HG02642 (cell line): ENCODE measurements around the gene NOXO1.
"Not testable (repeated sequence)": the region's sequence is repeated elsewhere in the genome, so short reads cannot be mapped to it uniquely, and the experiment has no call there.

ENCODE experiments used
- ATAC-seq: cut with Tn5 transposase; IDR thresholded peaks from one replicate; pipeline ENCODE4 v1.9.1; 2021; ENCODE audit warnings: mild to moderate bottlenecking; ENCODE audit not compliant: unreplicated experiment, poor library complexity

Gene NOXO1

DNA sequence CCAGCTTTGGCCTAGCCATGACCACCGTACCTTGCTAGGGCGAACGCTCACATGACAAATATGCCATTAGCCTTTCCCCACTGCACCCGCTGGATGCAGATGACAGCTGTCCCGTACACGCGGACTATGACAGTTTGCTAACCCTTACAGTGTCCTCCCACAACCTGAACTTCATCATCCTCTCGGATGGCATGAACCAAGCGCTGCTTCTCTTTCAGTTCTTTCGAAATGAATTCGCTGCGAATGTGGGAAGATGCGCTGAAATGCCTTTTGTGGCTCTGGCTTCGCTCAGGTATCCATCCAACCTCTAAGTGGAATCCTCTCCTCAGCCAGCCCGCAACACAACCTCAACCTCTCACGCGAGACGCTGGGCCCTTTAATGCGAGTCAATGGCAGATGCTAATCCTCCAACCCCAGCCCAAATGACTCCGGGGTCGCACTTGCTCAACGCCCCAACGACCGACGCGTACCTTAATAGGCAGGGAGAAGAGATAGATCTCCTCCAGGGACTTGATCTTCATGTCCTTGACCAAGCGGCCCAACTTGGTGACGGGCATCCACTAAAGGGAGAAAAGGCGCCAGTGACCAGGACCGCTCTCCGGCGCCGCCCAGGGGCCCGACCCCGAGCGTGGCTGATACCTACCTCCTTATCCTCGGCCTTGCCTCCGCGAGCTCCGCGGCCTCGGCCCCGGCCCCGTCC, 17.3 kb downstream of the NOXO1 start:
- peak; percentile 24 for ATAC-seq

DNA sequence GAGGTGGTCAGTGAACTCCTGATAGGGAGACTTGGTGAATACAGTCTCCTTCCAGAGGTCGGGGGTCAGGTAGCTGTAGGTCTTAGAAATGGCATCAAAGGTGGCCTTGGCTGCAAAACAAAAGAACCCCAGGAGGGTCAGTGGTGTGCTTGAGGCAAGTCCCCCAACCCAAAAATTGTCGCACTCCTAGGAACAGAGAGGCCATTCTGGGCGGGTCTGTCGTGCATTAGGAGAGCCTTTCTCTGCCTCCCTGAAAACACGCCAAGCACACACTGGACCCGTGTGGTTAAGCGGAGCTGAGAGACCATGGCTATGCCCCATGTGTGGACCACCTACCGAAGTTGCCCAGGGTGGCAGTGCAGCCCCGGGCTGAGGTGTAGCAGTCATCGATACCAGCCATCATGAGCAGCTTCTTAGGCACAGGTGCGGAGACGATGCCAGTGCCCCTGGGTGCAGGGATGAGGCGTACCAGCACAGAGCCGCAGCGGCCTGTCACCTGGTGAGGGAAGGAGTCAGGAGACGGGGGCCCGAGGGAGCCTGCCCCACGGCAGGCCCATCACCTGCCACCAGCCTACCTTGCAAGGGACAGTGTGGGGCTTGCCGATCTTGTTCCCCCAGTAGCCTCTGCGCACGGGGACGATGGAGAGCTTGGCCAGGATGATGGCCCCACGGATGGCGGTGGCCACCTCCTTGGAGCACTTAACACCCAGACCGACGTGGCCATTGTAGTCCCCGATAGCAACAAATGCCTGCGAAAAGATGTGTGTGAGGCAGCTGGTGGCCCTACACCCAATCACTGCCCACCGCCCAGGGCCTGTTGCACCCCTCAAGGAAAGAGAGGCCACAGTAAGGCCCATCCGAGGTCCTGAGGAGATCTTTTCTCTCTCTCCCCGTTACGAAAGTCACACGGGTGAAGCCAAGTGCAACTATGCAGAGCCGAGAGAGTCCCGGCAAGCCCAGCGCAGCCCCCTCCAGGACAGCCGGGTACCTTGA, 18.8 kb downstream of the NOXO1 start:
- not testable (repeated sequence) for ATAC-seq

DNA sequence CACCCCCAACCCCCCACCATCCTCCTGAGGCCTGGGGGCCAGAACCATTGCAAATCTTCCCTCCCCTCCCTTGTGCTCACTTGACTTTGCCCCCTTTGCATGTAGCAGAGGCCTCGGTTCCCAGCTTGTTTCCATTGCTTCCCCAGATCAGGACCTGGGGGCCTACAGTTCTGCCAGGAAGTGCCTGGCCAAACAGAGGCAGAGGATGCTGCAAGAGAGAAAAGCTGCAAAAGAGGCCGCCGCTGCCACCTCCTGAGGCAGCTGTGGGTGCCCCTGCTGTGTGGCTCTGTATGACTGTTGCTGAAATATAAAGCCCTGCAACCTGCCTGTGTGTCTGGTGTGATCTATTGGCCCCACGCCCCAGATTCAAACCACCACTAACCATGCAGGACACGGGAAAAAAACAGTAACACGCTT, 19.6 kb downstream of the NOXO1 start:
- ATAC-seq: no peak

DNA sequence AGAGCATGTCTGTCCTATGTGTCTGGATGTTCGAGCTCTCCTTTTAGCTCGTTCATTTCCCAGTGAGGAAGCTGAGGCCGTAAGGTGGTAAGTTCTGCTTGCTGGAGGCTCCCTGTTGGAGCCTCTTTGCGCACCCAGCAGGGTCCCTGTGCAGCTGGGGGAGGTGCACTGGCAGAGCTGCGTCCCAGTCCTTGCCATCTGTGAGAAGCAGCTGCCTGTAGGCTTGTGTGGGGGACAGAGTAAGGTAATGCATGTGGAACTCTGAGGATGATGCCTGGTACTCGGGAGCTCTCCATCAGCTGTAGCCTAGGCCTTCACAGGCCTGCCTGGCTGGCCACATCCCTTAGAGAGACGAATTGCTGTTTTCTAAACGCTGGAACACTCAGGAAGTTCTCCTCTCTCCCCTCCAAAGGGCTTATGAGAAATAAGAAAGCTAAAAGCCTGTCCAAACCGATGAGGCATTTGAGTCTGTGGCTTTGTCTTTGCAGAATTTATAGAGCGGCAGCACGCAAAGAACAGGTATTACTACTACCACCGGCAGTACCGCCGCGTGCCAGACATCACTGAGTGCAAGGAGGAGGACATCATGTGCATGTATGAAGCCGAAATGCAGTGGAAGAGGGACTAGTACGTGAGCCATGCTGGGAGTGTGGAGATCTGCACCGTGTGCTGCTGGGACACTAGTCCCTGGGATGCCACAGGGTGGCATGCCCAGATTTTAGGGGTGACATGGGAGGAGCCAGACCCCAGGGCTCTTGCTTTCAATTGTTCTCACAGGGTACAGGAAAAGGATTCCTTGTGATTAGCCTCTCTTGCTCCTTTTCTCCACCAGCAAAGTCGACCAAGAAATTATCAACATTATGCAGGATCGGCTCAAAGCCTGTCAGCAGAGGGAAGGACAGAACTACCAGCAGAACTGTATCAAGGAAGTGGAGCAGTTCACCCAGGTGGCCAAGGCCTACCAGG, 20.3 kb downstream of the NOXO1 start:
- no peak for ATAC-seq

DNA sequence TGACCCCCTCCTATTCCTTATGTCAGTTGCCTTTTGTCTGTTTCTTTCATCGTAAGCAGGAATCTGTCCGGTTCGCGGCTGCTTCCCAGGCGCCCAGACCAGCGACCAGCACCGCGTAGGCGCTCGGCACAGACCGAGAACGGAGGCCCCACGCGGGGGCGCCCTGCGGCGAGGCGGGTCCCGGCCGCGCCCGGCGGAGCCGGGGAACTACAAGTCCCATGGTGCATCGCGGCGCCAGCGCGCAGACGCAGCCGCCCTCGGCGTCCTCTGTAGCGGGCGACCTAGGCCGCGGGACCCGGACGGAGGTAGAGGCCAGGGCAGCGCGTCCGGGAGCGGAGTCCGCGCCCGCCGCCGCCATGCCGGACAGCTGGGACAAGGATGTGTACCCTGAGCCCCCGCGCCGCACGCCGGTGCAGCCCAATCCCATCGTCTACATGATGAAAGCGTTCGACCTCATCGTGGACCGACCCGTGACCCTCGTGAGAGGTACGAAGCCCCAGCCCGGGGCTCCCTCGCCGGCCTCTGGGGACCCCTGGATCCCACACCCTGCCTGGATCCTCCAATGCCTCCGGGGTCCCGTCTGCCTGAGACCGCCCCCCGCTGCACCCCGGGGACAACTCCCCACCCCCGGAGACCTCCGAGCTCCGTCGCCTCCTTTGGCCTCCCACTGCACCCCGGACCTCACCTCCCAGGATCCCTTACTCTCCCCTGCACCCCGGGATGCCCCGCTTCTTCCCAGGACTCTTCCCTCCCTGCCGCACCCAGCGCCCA, 21.8 kb downstream of the NOXO1 start, which contains the start of gene NDUFB10:
Gene NDUFB10 (plus strand): TSS at position 270 of the 771 bp plus-strand sequence. CDS start 87 bp downstream, at position 357.
- ATAC-seq: peak; percentile 76

DNA sequence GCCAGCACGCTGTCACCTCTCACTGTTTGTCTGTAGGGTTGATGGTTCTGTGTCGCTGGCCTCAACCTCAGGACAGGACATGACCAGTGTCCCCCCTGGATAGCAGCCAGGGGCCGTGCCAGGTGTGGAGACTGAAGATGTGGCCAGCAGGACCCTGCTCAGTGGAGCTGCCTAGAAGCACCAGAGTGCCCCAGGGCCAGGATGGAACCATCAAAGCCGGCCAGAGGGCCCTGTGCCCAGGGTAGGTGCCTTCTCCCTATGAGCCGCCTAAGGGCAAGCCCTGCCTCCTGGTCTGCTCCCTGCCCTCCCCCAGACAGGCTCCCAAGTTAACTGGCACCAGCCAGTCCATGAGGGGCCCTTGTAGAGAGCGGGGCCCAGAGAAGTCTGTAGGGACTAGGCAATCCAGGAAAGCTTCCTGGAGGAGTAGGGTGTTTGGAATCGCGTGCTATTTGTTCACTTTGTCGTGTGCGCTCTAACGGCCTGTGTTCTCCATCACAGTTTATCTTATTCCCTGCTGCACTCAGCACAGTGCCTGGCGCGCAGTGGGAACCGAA, 22.5 kb downstream of the NOXO1 start:
- ATAC-seq: no peak

DNA sequence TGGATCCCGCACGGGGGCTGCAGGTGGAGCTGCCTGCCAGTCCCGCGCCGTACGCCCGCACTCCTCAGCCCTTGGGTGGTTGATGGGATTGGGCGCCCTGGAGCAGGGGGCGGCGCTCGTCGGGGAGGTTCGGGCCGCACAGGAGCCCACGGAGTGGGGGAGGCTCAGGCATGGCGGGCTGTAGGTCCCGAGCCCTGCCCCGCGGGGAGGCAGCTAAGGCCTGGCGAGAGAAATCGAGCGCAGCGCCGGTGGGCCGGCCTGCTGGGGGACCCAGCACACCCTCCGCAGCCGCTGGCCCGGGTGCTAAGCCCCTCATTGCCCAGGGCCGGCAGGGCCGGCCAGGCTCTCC, 23.2 kb downstream of the NOXO1 start:
- ATAC-seq: not testable (repeated sequence)

DNA sequence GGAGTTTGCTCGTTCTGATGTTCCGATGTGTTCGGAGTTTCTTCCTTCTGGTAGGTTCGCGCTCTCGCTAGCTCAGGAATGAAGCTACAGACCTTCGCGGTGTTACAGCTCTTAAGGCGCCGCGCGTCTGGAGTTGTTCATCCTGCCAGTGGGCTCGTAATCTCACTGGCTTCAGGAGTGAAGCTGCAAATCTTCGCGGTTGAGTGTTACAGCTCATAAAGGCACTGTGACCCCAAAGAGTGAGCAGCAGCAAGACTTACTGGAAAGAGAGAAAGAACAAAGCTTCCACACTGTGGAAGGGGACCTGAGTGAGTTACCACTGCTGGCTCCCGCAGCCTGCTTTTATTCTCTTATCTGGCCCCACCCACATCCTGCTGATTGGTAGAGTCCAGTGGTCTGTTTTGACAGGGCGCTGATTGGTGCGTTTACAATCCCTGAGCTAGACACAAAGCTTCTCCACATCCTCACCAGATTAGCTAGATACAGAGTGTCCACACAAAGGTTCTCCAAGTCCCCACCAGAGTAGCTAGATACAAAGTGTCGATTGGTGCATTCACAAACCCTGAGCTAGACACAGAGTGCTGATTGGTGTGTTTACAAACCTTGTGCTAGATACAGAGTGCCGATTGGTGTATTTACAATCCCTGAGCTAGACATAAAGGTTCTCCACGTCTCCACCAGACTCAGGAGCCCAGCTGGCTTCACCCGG, 23.7 kb downstream of the NOXO1 start:
- not testable (repeated sequence) for ATAC-seq

DNA sequence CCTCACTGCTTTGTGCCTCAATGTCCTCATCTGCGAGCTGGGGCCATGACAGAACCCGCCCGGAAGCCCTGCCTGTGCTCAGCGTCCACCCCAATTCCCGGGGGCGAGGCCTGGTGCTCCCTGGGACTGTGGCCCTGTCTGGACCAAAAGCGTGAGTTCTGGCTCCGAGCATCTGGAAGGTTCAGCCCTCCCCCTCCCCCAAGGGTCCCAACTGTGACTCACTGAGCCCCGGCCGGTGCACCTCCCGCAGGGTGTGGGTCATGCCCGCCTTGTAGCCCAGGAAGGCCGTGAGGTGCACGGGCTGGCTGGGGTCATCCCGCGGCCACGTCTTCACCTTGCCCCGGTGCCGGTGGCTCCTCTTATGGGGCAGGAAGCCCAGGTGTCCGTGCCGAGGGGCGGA, 27.5 kb downstream of the NOXO1 start:
- no peak for ATAC-seq

DNA sequence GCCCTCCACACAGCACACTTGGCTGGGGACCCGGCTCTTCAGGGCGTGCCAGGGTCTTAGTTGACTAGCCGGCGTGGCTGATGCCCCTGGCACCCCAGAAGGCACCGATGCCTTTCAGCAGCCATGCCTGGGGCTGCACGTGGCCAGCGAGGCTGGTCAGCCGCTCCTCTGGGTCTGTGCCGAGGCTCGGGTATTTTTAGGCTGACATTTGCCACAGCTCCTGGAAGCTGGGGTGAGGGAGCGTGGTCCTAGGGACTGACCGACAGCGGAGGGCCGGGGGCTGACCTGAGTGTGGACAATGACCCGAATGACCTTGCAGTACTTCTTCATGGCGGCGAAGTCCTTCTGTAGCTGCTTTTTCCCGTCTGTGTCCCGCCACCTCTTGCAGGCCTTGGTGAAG, 30.7 kb downstream of the NOXO1 start:
- ATAC-seq: no peak

DNA sequence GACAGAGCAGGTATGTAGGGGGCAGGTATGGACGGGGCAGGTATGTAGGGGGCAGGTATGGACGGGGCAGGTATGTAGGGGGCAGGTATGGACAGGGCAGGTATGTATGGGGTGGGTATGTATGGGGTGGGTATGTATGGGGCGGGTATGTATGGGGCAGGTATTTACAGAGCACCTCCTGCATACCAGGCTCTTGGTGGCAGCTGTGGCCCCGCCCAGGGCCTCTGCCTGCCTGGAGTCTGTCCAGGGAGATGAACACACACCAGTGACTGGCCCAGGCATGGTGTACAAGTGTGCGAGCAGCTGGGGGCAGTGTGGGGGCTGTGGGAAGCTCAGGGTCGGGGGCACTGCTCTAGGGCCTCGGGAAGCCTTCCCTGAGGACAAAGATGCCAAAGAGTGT, 31.2 kb downstream of the NOXO1 start:
- no peak for ATAC-seq

DNA sequence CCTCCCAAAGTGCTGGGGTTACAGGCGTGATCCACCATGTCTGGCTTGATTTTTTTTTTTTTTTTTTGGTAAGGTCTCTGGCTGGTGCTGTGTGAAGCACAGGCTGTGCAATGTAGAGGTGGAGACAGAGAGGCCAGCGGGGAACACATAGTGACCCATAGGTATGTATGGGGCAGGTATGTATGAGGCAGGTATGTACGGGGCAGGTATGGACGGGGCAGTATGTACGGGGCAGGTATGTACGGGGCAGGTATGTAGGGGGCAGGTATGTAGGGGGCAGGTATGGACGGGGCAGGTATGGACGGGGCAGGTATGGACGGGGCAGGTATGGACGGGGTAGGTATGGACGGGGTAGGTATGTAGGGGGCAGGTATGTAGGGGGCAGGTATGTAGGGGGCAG, 31.8 kb downstream of the NOXO1 start:
- ATAC-seq: no peak

DNA sequence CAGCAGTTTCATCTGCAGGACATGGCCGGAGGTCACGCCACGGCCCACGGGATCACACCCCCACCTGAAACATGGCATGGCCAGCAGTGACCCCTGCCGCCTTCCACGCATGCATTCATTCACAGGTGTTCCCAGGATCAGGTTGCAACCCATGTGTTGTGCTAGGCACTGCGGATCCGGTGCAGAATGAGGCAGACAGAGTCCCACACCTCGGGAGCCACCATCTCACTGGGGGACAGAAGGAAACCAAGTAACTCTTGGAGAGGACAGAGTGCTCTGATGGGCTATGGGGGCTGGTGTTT, 33.9 kb downstream of the NOXO1 start:
- ATAC-seq: no peak

DNA sequence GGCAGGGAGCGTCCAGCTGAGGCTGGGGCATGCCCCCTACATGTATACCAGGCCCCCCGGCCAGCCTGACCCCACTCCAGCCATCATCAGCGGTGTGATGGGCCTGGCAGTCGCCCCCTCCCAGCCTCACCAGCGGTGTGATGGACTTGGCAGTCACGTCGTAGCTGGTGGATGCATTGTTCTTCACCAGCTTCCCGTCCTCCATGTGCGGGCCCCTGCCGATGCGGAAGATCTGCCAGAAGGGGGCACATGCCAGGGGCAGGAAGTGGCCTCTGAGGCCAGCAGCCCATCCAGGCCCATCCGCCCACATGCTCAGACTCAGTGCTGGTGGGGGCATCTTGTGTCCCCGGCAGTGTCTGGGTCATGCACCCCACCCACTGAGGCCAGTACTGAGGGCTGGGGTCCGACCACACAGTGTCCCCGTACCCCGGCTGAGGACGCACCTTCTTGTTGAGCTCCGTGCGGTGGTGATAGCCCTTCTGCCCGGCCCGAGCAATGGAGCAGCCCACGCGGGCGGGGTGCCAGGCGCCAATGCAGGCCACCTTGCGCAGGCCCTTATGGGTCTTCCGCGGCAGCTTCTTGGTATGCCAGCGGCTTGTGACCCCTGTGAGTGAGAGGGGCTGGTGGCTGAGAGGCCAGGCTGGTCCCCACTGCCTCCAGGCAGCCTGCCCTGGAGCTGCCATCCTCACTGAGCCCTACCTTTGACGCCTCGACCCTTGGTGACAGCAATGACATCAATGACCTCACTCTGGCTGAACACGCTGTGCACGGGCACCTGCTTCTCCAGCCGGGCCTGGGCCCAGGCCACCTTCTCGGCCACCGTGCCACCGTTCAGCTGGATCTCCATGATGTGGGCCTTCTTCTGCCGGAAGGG, 34.5 kb downstream of the NOXO1 start:
- ATAC-seq: no peak

DNA sequence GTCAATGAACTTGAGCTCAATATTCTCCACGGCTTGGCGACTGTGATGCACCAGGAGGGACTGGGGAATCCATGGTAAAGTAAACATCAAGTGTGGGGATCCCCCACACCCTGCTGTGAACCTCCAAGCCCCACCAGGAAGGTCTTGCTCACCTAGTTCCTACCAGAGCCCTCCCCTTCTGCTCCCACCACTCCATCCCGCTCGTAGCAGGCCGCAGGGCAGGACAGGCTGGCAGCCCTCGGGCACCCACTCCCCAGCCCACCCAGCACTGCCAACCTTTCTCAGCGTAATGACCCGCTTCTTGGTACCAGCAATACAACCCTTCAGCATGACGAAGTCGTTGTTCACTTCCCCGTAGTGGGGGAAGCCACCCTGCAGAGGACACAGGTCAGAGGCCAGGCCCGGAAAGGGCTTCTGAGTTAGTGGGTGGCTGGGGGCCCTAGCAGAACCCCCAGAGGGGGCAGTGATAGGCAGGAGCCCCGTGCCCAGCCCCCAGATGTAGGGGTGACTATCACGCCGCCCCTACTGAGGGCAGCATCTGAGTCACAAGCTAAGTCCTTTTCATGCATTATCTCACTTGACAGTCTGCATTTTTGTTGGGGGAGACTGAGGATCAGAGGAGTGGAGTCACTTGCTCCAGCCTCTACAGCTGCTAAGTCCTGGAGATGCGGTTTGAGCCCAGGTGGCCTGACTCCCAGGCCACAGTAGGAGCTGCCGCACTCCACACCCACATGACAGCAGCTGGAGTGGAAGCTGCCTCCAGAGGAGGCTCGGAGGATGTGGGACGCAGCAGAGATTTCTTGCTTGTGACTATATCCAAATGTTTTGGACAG, 35.5 kb downstream of the NOXO1 start:
- no peak for ATAC-seq

DNA sequence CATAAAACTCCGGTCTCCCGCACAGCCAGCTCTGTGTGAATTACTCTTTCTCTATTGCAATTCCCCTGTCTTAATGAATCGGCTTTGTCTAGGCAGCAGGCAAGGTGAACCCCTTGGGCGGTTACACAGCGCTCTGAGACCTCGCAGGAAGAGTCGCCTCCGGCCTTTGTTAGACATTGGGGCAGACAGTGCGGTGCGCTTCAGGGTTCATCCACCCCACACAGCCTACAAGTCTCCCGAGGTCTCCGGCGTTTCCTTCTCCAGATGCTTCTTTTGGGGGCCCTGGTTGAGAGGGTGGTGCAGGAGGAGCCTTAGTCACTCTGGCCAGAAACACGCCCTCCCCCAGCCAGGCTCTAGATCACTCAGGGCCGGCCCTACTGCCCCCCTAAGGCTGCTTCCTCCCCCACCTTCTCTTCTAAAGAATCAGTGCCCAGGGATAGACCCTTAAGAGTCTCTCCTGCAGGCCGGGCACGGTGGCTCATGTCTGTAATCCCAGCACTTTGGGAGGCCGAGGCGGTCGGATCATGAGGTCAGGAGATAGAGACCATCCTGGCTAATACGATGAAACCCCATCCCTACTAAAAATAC, 36.6 kb downstream of the NOXO1 start:
- ATAC-seq: no peak
